HFF-Myc (cell line): ENCODE data around the gene GALNT2.

ENCODE experiments used
- DNase-seq: peaks from one replicate; pipeline ENCODE4 v3.0.0-alpha.2; 2011; ENCODE audit warnings: low read depth; ENCODE audit errors: extremely low read depth
- H3K4me3 ChIP-seq: replicated peaks from 2 replicates; pipeline ENCODE4 v1.5.1; 2011; ENCODE audit warnings: low read depth, mild to moderate bottlenecking, control low read depth, low read length
- CTCF ChIP-seq: IDR thresholded peaks from 2 replicates; pipeline ENCODE4 v1.5.1; 2012; ENCODE audit warnings: mild to moderate bottlenecking, low read depth, low read length, control low read depth; ENCODE audit errors: missing control alignments

The GALNT2 gene

GRCh38 chr1:230146709-230147108 is 79.7 kb downstream of the GALNT2 start:
- no peak for TF ChIP-seq CTCF
- no peak for DNase-seq
- H3K4me3 ChIP-seq: no peak overlapping the region

GRCh38 chr1:230147253-230148125 is 80.5 kb downstream of the GALNT2 start:
- DNase-seq: no peak
- no peak overlapping the region for H3K4me3 ChIP-seq
- no peak for TF ChIP-seq CTCF

- no peak for TF ChIP-seq CTCF
- no peak for DNase-seq
- H3K4me3 ChIP-seq: no peak overlapping the region
Observed at GRCh38 chr1:230148126-230148652, 81.2 kb downstream of the GALNT2 start.

- no peak for TF ChIP-seq CTCF
- DNase-seq: no peak
- no peak overlapping the region for H3K4me3 ChIP-seq
Observed at GRCh38 chr1:230148768-230149469, 81.9 kb downstream of the GALNT2 start.

- no peak for DNase-seq
- TF ChIP-seq CTCF: no peak
- no peak overlapping the region for H3K4me3 ChIP-seq
Observed at GRCh38 chr1:230149751-230150584, 82.9 kb downstream of the GALNT2 start.

- no peak overlapping the region for H3K4me3 ChIP-seq
- no peak for DNase-seq
- TF ChIP-seq CTCF: no peak
Observed at GRCh38 chr1:230150615-230151014, 83.6 kb downstream of the GALNT2 start.
